ENCODE data around the gene NDFIP2. TPM values are rescaled to one million over a fixed set of nuclear protein-coding genes. Genes with fewer than 3 reads are reported as not detected.

NDFIP2 gene
- total RNA-seq, 1 donor from 2014 or later = 53.8 TPM

DNA sequence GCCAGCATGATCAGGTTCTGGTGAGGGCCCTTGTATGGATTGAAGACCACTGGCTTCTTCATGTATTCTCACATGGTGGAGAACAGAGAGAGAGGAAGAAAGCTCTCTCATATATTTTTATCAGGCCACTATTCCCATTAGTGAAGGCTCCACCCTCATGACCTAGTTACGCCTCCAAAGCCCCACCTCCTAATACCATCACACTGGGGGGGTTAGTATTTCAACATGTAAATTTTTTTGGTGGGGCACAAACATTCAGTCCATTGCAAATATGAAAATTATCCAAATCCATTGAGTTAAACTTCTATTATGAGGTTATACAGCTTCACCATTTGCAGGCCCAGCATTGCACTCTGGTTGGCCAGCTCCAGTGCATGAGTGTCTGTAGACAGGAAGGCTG is 41.7 kb upstream of the NDFIP2 start:
- no peak for DNase-seq (ENCODE audit: low spot score, unreplicated experiment)
- H3K36me3 Mint-ChIP-seq (ENCODE audit: insufficient read depth) = no peaks in the 10 kb centered on the region
- no peak overlapping the region for H3K27ac Mint-ChIP-seq
- H3K4me3 Mint-ChIP-seq (ENCODE audit: low read depth) = no peak overlapping the region
- TF ChIP-seq, protein P1, sequence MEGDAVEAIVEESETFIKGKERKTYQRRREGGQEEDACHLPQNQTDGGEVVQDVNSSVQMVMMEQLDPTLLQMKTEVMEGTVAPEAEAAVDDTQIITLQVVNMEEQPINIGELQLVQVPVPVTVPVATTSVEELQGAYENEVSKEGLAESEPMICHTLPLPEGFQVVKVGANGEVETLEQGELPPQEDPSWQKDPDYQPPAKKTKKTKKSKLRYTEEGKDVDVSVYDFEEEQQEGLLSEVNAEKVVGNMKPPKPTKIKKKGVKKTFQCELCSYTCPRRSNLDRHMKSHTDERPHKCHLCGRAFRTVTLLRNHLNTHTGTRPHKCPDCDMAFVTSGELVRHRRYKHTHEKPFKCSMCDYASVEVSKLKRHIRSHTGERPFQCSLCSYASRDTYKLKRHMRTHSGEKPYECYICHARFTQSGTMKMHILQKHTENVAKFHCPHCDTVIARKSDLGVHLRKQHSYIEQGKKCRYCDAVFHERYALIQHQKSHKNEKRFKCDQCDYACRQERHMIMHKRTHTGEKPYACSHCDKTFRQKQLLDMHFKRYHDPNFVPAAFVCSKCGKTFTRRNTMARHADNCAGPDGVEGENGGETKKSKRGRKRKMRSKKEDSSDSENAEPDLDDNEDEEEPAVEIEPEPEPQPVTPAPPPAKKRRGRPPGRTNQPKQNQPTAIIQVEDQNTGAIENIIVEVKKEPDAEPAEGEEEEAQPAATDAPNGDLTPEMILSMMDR (IDR thresholded peaks at IDR 0.05; ENCODE audit: unreplicated experiment) = no peak
- no peaks in the 10 kb centered on the region for H3K27me3 Mint-ChIP-seq
- H3K9me3 Mint-ChIP-seq (ENCODE audit: low read depth) = no peaks in the 10 kb centered on the region
- H3K4me1 Mint-ChIP-seq (ENCODE audit: low read depth) = peaks cover 15% of the 10 kb centered on the region

DNA sequence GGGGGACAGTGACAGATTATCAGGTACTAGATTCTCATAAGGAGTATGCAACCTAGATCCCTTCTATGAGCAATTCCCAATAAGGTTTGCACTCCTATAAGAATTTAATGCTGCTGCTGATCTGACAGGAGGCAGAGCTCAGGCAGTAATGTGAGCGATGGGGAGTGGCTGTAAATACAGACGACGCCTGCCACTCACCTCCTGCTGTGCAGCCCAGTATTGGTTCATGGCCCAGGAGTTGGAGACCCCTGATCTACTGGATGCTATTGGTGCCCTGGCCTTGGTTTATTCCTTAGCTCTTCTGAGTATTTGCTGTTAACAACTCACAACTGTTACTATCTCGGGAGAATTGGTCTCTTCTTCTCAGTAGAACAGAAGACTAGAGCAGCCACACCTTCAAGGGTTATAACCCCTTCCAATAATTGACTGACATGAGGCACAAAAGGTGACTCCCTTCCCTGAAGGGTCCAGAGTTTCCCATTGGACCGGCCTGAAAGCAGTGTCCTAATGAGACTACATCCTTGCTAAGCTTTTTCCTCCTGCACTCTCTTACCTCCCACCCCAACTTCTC is 39.9 kb upstream of the NDFIP2 start:
- DNase-seq (ENCODE audit: low spot score, unreplicated experiment) = no peak
- Mint-ChIP-seq H3K4me3 (ENCODE audit: low read depth) (no peak overlapping the region), H3K9me3 (ENCODE audit: low read depth) (no peaks in the 10 kb centered on the region), H3K27me3 (no peaks in the 10 kb centered on the region), H3K27ac (no peak overlapping the region), H3K4me1 (ENCODE audit: low read depth) (peaks cover 9% of the 10 kb centered on the region), H3K36me3 (ENCODE audit: insufficient read depth) (no peaks in the 10 kb centered on the region)
- TF ChIP-seq, protein P1 (IDR thresholded peaks at IDR 0.05; ENCODE audit: unreplicated experiment) = no peak

DNA sequence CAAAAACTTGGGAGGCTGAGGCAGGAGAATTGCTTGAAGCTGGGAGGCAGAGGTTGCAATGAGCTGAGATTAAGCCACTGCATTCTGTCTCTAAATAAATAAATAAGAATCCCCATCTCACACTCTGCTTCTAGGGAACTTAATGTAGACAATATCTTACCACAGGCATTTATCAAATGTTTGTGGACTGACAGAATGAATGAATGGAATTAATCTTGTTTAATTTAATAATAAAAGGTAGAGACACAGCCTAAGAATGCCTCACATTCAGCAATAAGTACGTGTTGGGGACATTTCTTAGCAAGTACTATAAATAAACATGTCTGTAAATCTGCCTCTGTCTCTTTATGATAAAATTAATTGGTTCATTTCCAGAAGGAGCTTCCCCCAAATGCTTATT is 38.7 kb upstream of the NDFIP2 start:
- Mint-ChIP-seq H3K36me3 (ENCODE audit: insufficient read depth) (no peaks in the 10 kb centered on the region), H3K27ac (no peak overlapping the region), H3K4me3 (ENCODE audit: low read depth) (no peak overlapping the region), H3K9me3 (ENCODE audit: low read depth) (no peaks in the 10 kb centered on the region), H3K4me1 (ENCODE audit: low read depth) (peaks cover 9% of the 10 kb centered on the region), H3K27me3 (peaks cover 7% of the 10 kb centered on the region)
- TF ChIP-seq, protein P1 (IDR thresholded peaks at IDR 0.05; ENCODE audit: unreplicated experiment) = no peak
- DNase-seq (ENCODE audit: low spot score, unreplicated experiment) = no peak

DNA sequence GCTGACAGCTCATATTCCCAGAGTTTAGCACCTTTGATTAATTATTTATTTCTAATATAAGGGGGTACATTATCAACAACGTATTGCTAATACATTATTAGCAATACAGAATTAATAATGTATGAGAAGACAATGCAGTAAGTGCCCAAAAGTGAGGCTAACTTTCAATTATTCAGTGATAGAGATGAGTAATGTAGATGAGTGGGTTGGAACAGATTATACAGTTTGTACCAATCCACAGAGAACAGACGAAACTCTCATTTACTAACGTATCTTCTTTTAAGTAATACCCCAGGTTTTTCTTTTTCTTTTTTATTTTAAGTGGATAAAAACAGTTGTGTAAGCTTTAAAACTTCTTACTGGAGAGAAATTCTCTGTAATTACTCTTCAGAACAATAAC is 38.2 kb upstream of the NDFIP2 start:
- no peak overlapping the region for H3K27ac Mint-ChIP-seq
- peaks cover 9% of the 10 kb centered on the region for H3K4me1 Mint-ChIP-seq (ENCODE audit: low read depth)
- H3K9me3 Mint-ChIP-seq (ENCODE audit: low read depth) = no peaks in the 10 kb centered on the region
- H3K27me3 Mint-ChIP-seq = peaks cover 12% of the 10 kb centered on the region
- H3K36me3 Mint-ChIP-seq (ENCODE audit: insufficient read depth) = no peaks in the 10 kb centered on the region
- DNase-seq (ENCODE audit: low spot score, unreplicated experiment) = no peak
- TF ChIP-seq, protein P1 (IDR thresholded peaks at IDR 0.05; ENCODE audit: unreplicated experiment) = no peak
- no peak overlapping the region for H3K4me3 Mint-ChIP-seq (ENCODE audit: low read depth)

DNA sequence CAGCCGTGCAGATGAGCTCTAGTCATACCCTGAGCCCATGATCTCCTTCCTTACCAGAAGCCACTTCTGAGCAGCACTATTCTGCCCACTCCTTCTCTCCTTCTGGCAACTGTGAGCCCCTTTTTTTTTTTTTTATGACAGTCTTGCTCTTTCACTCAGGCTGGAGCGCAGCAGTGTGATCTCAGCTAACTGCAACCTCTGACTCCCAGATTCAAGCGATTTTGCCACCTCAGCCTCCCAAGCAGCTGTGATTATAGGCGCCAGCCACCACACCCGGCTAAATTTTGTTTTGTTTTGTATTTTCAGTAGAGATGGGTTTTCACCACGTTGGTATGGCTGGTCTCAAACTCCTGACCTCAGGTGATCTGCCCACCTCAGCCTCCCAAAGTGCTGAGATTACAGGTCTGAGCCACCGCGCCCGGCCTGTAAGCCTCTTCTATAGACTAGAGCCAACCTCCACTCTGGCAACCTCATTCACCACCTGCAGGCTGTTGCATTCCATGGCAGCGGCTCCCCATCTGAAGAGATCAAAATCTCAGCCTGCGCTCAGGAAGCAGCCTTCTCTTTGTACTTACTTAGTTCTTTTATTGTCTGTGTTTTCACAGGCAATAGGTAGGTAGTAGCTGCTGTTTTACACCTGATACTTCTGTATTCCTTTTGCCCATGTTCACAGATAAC is 34.8 kb upstream of the NDFIP2 start:
- Mint-ChIP-seq H3K9me3 (ENCODE audit: low read depth) (no peaks in the 10 kb centered on the region), H3K27ac (no peak overlapping the region), H3K36me3 (ENCODE audit: insufficient read depth) (no peaks in the 10 kb centered on the region), H3K4me1 (ENCODE audit: low read depth) (peaks cover 8% of the 10 kb centered on the region), H3K4me3 (ENCODE audit: low read depth) (no peak overlapping the region), H3K27me3 (peaks cover 21% of the 10 kb centered on the region)
- TF ChIP-seq, protein P1 (IDR thresholded peaks at IDR 0.05; ENCODE audit: unreplicated experiment) = no peak
- no peak for DNase-seq (ENCODE audit: low spot score, unreplicated experiment)

Data from progenitor cell of endocrine pancreas (in vitro differentiated cells).